ENCODE measurements around the gene BRAF.
"Not testable (repeated sequence)": the region's sequence is repeated elsewhere in the genome, so short reads cannot be mapped to it uniquely, and the experiment has no call there.

DNA sequence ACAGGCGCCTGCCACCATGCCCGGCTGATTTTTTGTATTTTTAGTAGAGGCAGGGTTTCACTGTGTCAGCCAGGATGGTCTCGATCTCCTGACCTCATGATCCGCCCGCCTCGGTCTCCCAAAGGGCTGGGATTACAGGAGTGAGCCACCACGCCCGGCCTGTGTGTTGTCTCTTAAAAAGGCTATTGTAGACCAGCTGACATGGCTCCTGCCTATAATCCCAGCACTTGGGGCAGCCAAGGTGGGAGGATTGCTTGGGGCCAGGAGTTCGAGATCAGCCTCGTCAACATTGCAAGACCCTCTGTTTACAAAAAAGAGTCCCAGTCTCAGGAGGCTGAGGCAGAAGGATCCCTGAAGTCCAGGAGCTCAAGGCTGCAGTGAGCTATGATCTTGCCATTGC is 230.9 kb downstream of the BRAF start:
- not testable (repeated sequence) for TF ChIP-seq EZH2 (IDR thresholded peaks at IDR 0.05; ENCODE audit: insufficient read depth, low read length)
- TF ChIP-seq, protein P1, sequence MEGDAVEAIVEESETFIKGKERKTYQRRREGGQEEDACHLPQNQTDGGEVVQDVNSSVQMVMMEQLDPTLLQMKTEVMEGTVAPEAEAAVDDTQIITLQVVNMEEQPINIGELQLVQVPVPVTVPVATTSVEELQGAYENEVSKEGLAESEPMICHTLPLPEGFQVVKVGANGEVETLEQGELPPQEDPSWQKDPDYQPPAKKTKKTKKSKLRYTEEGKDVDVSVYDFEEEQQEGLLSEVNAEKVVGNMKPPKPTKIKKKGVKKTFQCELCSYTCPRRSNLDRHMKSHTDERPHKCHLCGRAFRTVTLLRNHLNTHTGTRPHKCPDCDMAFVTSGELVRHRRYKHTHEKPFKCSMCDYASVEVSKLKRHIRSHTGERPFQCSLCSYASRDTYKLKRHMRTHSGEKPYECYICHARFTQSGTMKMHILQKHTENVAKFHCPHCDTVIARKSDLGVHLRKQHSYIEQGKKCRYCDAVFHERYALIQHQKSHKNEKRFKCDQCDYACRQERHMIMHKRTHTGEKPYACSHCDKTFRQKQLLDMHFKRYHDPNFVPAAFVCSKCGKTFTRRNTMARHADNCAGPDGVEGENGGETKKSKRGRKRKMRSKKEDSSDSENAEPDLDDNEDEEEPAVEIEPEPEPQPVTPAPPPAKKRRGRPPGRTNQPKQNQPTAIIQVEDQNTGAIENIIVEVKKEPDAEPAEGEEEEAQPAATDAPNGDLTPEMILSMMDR (IDR thresholded peaks at IDR 0.05; ENCODE audit: insufficient read depth, low read depth, low read length), result not testable (repeated sequence)

All from astrocyte (in vitro differentiated cells and primary cell).